ENCODE results near the gene MADCAM1. TPM values are rescaled to one million over a fixed set of nuclear protein-coding genes. Genes with fewer than 3 reads are reported as not detected.
"Not testable (repeated sequence)": the region's sequence is repeated elsewhere in the genome, so short reads cannot be mapped to it uniquely, and the experiment has no call there.

Gene MADCAM1
- polyA plus RNA-seq, 1 donor = 7.4 TPM

GRCh38 chr19:465056-465816, 31.1 kb upstream of the MADCAM1 start:
- no peak for DNase-seq (ENCODE audit: low read depth)

- no peak for DNase-seq (ENCODE audit: low read depth)
Observed at GRCh38 chr19:467554-467953, 28.7 kb upstream of the MADCAM1 start.

DNA sequence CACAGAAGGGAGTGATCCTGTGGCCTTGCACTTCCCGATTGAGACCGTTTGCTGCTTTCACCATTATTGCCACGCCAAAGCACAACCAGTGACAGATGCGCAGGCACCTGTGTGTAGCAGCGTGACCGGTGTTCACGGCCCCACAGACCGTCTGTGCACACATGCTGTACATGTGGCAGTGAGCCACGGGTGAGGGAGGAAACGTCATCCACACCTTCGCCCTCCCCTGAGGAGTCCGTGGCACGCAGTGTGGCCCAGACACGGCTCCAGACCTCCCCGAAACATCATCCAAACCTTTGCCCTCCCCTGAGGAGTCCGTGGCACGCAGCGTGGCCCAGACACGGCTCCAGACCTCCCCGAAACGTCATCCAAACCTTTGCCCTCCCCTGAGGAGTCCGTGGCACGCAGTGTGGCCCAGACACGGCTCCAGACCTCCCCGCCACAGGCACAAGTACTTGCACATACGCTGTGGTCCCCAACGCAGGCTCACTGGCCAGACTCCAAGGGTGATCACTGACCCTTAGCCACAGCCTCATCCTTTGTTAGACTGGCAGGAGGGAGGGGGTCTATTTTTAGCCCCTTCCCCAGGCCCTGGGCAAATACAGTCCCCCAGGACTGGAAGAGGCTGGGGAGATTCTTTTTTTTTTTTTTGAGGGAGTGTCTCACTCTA, 27.6 kb upstream of the MADCAM1 start:
- no peak for DNase-seq (ENCODE audit: low read depth)

- no peak for DNase-seq (ENCODE audit: low read depth)
Observed at GRCh38 chr19:469833-470232, 26.5 kb upstream of the MADCAM1 start.

DNA sequence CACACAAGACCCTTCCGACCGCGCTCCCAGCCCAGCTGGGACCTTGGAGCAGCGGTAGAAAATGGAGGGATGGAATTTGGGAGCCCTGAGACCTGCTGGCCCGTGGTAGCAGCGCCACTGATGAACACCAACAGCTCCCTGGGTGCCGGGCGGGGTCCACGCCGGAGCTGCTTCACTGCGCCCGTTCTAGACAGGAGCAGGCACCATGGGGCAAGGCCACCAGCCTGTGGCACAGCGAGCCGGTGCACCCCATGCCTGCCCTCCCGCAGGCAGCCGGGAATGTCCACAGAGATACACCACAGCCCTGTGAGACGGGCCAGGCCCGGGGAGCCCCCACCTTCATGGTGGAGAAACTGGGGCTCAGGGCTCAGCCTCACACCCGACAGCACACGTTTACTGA, 25.6 kb upstream of the MADCAM1 start:
- DNase-seq (ENCODE audit: low read depth) = no peak

DNA sequence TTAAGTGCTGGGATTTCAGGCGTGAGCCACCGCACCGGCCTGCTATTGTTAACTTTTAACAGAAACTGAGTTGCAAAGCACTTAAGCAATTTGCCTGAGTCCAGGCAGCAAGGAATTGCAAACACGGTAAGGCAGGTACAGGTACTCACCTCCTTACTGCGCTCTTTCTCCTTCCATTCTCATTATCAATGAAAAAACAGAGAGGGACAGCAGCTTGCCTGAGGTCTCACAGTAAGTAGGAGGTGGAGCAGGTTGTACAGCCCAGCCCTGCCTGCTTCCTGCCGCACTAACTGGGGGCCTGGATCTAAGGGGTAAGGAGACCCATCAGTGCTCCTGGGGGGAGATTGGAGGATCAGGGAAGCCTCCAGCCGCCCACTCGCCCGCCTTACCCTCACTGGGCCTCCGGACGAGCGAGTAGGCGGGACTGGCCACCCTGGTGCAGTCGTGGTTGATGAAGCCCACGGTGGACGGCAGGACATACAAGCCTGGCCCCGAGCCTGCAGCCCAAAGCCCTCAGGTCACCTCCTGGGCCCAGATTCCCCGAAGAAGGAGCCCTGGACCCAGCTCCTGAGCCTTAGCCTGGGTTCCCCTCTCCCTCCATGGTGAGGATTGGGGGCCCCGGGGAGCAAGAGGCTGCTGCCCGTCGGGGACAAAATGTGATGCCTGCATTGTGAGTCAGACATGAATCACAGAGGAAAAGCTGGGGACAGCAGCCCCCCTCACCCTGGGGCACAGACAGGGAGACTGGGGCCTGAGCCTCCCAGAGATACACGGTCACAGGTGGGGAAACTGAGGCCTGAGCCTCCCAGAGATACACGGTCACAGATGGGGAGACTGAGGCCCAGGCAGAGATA, 24.1 kb upstream of the MADCAM1 start:
- DNase-seq (ENCODE audit: low read depth) = no peak

- no peak for DNase-seq (ENCODE audit: low read depth)
Observed at GRCh38 chr19:474126-475078, 21.9 kb upstream of the MADCAM1 start.

- no peak for DNase-seq (ENCODE audit: low read depth)
Observed at GRCh38 chr19:475360-475759, 20.9 kb upstream of the MADCAM1 start.

DNA sequence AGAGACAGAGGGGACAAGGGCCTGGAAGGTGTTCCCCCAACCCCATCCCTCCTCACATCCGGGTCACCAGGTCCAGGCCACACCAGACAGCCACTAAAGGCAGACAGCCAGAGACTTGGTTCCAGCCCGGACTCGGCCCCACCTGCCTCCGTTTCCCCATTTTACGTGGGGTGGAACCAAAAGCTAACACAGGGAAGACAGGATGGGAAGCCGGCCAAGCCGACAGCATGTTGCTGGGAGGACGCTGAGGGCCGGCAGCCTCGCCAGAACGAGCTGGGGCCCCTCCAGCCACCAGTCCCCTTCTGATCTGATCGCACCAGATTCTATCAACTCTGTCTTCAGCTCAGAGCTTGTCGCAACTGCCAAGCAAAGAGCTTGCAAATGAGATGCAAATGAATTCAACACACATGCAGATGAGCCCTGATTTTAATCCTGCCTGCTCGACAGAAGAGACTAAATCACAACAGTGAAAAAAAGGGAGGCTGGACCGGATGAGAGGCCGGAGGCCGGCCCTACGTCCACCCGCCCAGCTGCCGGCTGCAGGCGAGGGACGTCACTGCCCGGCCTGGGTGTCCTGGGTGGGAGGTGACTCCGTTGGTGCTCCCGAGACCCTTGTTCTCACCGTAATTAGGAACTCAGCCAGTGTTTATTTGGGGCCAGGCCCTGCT, 17.9 kb upstream of the MADCAM1 start:
- no peak for DNase-seq (ENCODE audit: low read depth)

DNA sequence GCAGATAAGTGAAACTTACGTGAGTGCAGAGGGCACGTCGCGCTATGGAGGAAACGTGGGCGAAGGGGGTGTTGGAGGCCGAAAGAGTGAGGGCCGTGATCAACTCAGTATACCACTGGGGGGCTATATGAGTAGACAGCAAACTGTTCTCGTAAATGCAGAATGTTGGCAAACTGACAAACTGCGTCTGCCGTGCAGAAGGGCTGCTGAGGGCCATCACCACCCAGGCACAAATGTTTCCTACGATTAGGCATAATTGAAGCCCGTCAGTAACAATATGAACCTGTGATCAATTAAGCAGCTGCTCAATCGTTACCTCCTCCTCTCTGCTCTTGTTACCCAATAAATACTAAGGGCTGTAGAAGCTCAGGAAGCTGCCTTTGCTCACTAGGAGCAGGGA, 17.3 kb upstream of the MADCAM1 start:
- DNase-seq (ENCODE audit: low read depth) = no peak

DNA sequence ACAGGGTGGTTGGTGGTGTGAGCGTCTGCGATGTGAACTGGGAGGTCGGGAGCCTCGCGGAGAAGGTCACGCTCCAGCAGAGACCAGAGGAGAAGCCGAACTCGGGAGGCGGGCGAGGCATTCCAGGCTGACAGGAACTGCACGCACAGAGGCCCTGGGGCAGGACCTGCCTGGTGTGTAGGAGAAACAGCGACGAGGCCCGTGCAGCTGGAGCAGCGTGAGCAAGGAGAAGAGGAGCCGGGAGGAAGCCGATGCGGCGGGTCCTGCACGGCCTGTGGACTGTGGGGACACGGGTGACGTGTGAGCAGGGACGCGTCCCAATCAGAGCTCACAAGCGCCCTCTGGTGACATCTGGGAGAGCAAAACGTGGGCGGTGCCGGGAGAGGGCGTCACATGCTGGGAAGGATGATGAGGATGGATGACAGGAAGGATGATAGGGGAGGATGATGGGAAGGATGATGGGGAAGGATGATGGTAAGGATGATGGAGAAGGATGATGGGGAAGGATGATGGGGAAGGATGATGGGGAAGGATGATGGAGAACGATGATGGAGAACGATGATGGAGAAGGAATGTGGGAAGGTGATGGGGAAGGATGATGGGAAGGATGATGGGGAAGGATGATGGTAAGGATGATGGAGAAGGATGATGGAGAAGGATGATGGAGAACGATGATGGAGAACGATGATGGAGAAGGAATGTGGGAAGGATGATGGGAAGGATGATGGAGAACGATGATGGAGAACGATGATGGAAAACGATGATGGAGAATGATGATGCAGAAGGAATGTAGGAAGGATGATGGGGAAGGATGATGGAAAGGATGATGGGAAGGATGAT, 16.1 kb upstream of the MADCAM1 start:
- no peak for DNase-seq (ENCODE audit: low read depth)

GRCh38 chr19:481100-481499, 15.2 kb upstream of the MADCAM1 start:
- not testable (repeated sequence) for DNase-seq (ENCODE audit: low read depth)

DNA sequence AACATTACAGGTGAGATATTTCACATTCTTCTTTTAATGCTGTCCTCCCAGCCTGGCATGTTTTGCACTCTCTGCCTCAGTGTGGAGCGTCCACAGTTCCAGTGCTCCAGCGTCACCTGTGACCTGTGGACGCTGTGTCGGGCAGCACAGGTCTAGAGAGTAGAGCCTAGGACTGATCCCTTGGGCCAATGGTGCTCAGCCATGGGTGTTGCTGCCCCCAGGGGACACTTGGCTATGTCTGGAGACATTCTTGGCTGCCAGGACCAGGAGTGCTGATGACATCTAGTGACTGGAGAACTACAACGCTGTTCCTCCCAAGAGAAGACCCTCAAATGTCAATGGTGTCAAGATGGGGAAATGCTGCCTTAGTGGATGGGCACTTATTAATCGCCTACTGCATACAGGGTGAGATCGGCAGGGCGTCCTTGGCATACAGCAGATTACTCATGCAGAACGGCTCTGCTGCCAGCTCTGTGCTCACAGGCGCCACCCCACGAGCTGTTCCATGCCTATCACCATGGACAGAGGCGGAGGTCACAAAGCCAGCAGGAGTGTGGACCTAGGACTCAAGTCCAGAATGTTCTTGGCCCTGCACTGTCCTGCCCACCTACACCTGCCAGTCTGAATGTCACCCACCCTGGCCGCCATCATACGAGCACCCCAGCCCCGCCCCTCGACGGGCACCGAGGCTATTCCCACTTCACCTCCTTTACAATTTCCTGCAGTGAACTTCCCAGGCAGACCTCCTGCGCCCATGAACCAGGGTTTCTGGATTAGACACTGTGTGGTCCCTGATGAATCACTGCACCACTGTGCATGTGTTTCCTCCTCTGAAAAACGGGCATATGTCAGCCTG, 13.9 kb upstream of the MADCAM1 start:
- no peak for DNase-seq (ENCODE audit: low read depth)

DNA sequence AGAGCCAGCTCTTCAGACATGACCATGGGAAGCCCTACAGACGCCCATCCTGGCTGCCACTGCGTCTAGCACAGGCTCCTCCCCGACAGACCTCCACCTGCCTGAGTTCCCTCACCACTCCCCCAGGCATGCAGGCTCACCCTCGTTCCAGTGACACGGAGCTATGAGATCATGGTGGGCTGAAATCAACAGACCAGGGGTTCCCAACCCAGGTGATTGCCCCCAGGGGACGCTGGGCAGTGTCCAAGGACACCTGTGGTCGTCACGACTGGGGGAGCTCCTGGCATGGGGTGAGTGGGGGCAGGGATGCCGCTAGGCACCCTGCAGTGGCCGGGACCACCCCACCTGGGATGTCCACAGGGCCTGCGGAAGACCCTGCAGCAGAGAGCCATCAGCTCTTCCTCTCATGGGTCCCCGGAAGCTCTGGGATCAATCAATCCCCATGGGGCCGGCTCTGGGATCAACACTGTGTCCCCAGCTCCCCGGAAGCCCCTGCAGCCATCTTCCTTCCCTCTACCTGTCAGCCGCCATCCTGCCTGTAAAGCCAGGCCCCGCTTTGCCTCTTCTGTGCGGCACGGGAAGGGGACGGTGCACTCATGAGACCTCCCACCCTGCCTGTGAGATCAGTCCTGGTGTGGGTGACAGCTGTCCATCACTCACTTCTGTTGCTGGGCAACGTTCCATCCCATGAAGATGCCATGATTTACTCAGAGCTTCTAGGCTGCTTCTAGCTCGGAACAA, 12.8 kb upstream of the MADCAM1 start:
- no peak for DNase-seq (ENCODE audit: low read depth)

DNA sequence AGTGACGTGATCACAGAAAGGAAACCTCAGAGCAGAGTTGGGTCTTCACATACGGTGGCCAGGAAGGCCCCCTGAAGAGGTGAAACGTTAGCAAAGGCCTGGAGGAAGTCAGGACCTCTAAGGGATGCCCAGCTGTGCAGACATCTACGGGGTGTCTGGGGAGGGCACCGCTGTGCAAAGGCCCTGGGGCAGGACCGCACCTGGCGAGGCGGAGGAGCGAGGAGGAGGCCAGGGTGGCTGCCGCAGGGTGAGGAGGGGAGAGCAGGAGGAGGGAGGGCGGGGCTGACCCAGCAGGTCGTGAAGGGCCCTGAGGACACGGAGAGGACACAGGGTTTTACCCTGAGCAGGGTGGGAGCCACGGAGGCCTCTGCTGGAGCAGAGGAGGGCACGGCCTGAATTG, 11.8 kb upstream of the MADCAM1 start:
- no peak for DNase-seq (ENCODE audit: low read depth)

- DNase-seq (ENCODE audit: low read depth) = no peak
Observed at GRCh38 chr19:485077-485476, 11.2 kb upstream of the MADCAM1 start.

DNA sequence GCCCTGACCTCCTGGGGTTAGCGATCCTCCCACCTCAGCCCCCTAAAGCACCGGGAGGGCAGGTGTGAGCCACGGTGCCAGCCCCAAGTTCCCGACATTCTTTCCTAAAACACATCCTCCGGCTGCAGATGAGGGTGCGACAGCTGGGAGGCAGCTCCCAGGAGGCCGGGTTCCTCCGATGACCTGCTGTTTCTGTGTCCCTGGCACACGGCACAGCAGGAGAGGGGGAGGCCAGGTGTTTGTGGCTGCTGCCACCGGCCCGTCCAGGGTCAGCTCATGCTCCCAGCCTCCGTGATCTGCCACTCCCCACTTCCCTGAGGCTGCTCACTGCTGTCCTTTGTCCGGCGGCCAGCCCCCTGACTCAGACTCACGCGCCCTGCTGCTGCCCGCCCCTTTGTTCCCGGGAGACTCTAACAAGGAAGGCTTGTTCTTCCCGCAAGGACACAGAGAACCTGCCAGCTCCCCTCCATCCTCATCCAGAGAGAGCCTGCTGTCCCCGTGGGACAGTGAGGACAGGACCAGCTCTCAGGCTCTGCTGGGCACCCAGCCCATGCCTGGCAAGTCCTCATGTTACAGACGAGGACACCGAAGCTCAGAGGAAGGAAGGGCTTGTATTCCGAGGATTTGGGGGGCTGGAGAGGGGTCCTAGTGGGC, 10.6 kb upstream of the MADCAM1 start:
- no peak for DNase-seq (ENCODE audit: low read depth)
